H1 (cell line): ENCODE data around the gene HACD2. TPM values are rescaled to one million over a fixed set of nuclear protein-coding genes. Genes with fewer than 3 reads are reported as not detected.

ENCODE experiments used
- CTCF ChIA-PET: fragments of 300-600 bp; sonication (Branson Sonifier 250); formaldehyde crosslinking; loops from one replicate; lab custom pipeline; 2021; ENCODE audit not compliant: partially characterized antibody; lab: Charles Lee
- POLR2A ChIA-PET: fragments of 300-600 bp; sonication (Branson Sonifier 250); formaldehyde crosslinking; loops from one replicate; lab custom pipeline; 2021; ENCODE audit warnings: inconsistent platforms; ENCODE audit not compliant: partially characterized antibody; lab: Charles Lee
- DNase-seq, 2 experiments: peaks; one replicate each; pipeline versions ENCODE4 v3.0.0 to v3.0.0-alpha.2; 2010 to 2022; ENCODE audit warnings: low spot score in 2 of 2, low read depth in 1 of 2, mixed read lengths in 1 of 2
- FAIRE-seq: peaks from 2 replicates; lab custom pipeline; 2011; peaks lifted over from hg19 to GRCh38; lab: Jason Lieb, UNC
- H2AFZ ChIP-seq: 2 replicates; pipeline ENCODE4 v1.8.1; 2012; ENCODE audit warnings: low read length, inconsistent platforms
- H2AK5ac ChIP-seq: 2 replicates; pipeline ENCODE4 v1.6.1; 2013; ENCODE audit warnings: low read depth, low read length
- H2BK120ac ChIP-seq: replicated peaks from 2 replicates; pipeline ENCODE3; 2013; ENCODE audit warnings: low read depth, low read length, inconsistent platforms
- H2BK12ac ChIP-seq: 2 replicates; pipeline ENCODE4 v1.6.1; 2013; ENCODE audit warnings: low read depth, low read length
- H2BK15ac ChIP-seq: 2 replicates; pipeline ENCODE4 v1.6.1; 2013; ENCODE audit warnings: low read length
- H2BK20ac ChIP-seq: 2 replicates; pipeline ENCODE4 v1.6.1; 2013; ENCODE audit warnings: low read length
- H2BK5ac ChIP-seq: 2 replicates; pipeline ENCODE4 v1.6.1; 2013; ENCODE audit warnings: low read depth, low read length
- H3K14ac ChIP-seq: 2 replicates; pipeline ENCODE4 v1.6.1; 2013; ENCODE audit warnings: inconsistent platforms; ENCODE audit not compliant: insufficient read length
- H3K18ac ChIP-seq: 2 replicates; pipeline ENCODE4 v1.6.1; 2013; ENCODE audit warnings: low read length; ENCODE audit errors: extremely low read depth
- H3K23ac ChIP-seq: 2 replicates; pipeline ENCODE4 v1.6.1; 2013; ENCODE audit warnings: inconsistent platforms; ENCODE audit not compliant: insufficient read length
- H3K23me2 ChIP-seq: 2 replicates; pipeline ENCODE4 v1.6.1; 2013; ENCODE audit warnings: low read depth, low read length
- H3K27ac ChIP-seq: 2 replicates; pipeline ENCODE4 v1.6.1; 2011; ENCODE audit warnings: low read depth, low read length, inconsistent platforms
- H3K27me3 ChIP-seq, 4 experiments: replicated peaks in 1 of 4; 1 replicate in 1 of 4; 2 replicates in 3 of 4; pipeline versions ENCODE4 v1.6.1 to v1.8.1; 2011 to 2013; ENCODE audit warnings: low read length in 3 of 4, mild to moderate bottlenecking in 3 of 4, inconsistent platforms in 2 of 4, mixed read lengths in 2 of 4, moderate library complexity in 1 of 4; ENCODE audit not compliant: control insufficient read depth in 3 of 4, insufficient read depth in 3 of 4; ENCODE audit errors: extremely low read depth in 1 of 4
- H3K36me3 ChIP-seq, 4 experiments: 2 replicates each; pipeline versions ENCODE4 v1.6.1 to v1.8.1; 2011 to 2013; ENCODE audit warnings: mild to moderate bottlenecking in 4 of 4, low read length in 3 of 4, moderate library complexity in 2 of 4, control low read depth in 1 of 4, inconsistent platforms in 1 of 4; ENCODE audit not compliant: insufficient read depth in 4 of 4, control insufficient read depth in 2 of 4
- H3K4ac ChIP-seq: replicated peaks from 2 replicates; pipeline ENCODE3; 2013; ENCODE audit warnings: low read length, low read depth, mixed read lengths, inconsistent platforms; ENCODE audit not compliant: insufficient read length
- H3K4me1 ChIP-seq, 4 experiments: replicated peaks in 1 of 4; 1 replicate in 1 of 4; 2 replicates in 3 of 4; pipeline versions ENCODE4 v1.6.1 to v1.8.1; 2011 to 2013; ENCODE audit warnings: low read length in 3 of 4, inconsistent platforms in 2 of 4, mixed read lengths in 1 of 4; ENCODE audit not compliant: insufficient read depth in 4 of 4, control insufficient read depth in 3 of 4
- H3K4me2 ChIP-seq, 2 experiments: 2 replicates each; pipeline versions ENCODE4 v1.6.1 to v1.8.1; 2011 to 2013; ENCODE audit warnings: low read depth in 2 of 2, low read length in 2 of 2, control low read depth in 1 of 2, inconsistent platforms in 1 of 2, mild to moderate bottlenecking in 1 of 2; ENCODE audit not compliant: insufficient read depth in 1 of 2
- H3K4me3 ChIP-seq, 4 experiments: fragments of 200-600, 300-600 bp in 1 of 4; sonication (generic), shearing (Covaris generic), sonication (Bioruptor Twin) in 1 of 4; 2 replicates each; pipeline versions ENCODE4 v1.5.1 to v1.8.1; 2011 to 2016; ENCODE audit warnings: low read length in 4 of 4, low read depth in 3 of 4, control low read depth in 2 of 4, inconsistent platforms in 2 of 4, mild to moderate bottlenecking in 2 of 4, mixed read lengths in 1 of 4, moderate library complexity in 1 of 4; ENCODE audit not compliant: insufficient read depth in 2 of 4; ENCODE audit errors: extremely low read depth in 1 of 4
- H3K56ac ChIP-seq: replicated peaks from 2 replicates; pipeline ENCODE3; 2013; ENCODE audit warnings: low read depth, mild to moderate bottlenecking, mixed read lengths, low read length, inconsistent platforms; ENCODE audit not compliant: insufficient read length
- H3K79me1 ChIP-seq: 2 replicates; pipeline ENCODE4 v1.6.1; 2013; ENCODE audit warnings: low read depth, low read length, control low read depth
- H3K79me2 ChIP-seq, 2 experiments: 2 replicates each; pipeline versions ENCODE4 v1.6.1 to v1.8.1; 2012 to 2013; ENCODE audit warnings: low read length in 2 of 2, mild to moderate bottlenecking in 2 of 2, inconsistent platforms in 1 of 2; ENCODE audit not compliant: insufficient read depth in 2 of 2, control insufficient read depth in 1 of 2
- H3K9ac ChIP-seq, 4 experiments: replicated peaks in 1 of 4; 1 replicate in 1 of 4; 2 replicates in 3 of 4; pipeline versions ENCODE4 v1.6.1 to v1.8.1; 2011 to 2013; ENCODE audit warnings: low read depth in 3 of 4, low read length in 3 of 4, control low read depth in 2 of 4, mild to moderate bottlenecking in 2 of 4, moderate library complexity in 2 of 4, inconsistent platforms in 1 of 4; ENCODE audit errors: extremely low read depth in 1 of 4
- H3K9me3 ChIP-seq, 2 experiments: 2 replicates each; pipeline versions ENCODE4 v1.6.1 to v1.8.1; 2012 to 2013; ENCODE audit warnings: mild to moderate bottlenecking in 2 of 2, moderate library complexity in 2 of 2, control low read depth in 1 of 2, inconsistent platforms in 1 of 2, low read depth in 1 of 2, low read length in 1 of 2, mixed read lengths in 1 of 2; ENCODE audit not compliant: insufficient read depth in 2 of 2
- H4K20me1 ChIP-seq, 2 experiments: replicated peaks in 1 of 2; 2 replicates each; pipeline versions ENCODE3 to v1.8.1; 2011 to 2013; ENCODE audit warnings: inconsistent platforms in 2 of 2, low read length in 2 of 2, mild to moderate bottlenecking in 1 of 2; ENCODE audit not compliant: insufficient read depth in 2 of 2, control insufficient read depth in 1 of 2
- H4K5ac ChIP-seq: 2 replicates; pipeline ENCODE4 v1.6.1; 2013; ENCODE audit warnings: low read length, low read depth, mixed read lengths, inconsistent platforms; ENCODE audit not compliant: insufficient read length
- H4K8ac ChIP-seq: 2 replicates; pipeline ENCODE4 v1.8.0; 2013; ENCODE audit warnings: mild to moderate bottlenecking, moderate library complexity, low read length, inconsistent platforms; ENCODE audit not compliant: insufficient read depth; ENCODE audit errors: extremely low read depth
- H4K91ac ChIP-seq: replicated peaks from 2 replicates; pipeline ENCODE3; 2013; ENCODE audit warnings: low read length, mixed read lengths, inconsistent platforms; ENCODE audit not compliant: insufficient read length
- CBX5 ChIP-seq: fragments of 300-800, 300-1000 bp; sonication (generic); IDR thresholded peaks from 2 replicates; pipeline ENCODE4 v1.7.1; 2016; ENCODE audit warnings: antibody characterized with exemption, low read length, low read depth
- CHD2 ChIP-seq: IDR thresholded peaks from 2 replicates; pipeline ENCODE4 v1.6.1; 2012; ENCODE audit warnings: low read length, improper control_type of control experiment
- CREB1 ChIP-seq: IDR thresholded peaks from 2 replicates; pipeline ENCODE4 v1.6.1; 2012; ENCODE audit warnings: inconsistent platforms
- CTBP2 ChIP-seq: IDR thresholded peaks from 2 replicates; pipeline ENCODE4 v1.7.0; 2011; ENCODE audit warnings: borderline replicate concordance, mild to moderate bottlenecking, moderate library complexity, mixed read lengths, low read length; ENCODE audit not compliant: insufficient read depth, insufficient read length
- GABPA ChIP-seq: IDR thresholded peaks from 2 replicates; pipeline ENCODE4 v1.6.1; 2011; ENCODE audit warnings: mild to moderate bottlenecking, low read length, moderate library complexity, borderline replicate concordance; ENCODE audit not compliant: insufficient read depth
- HDAC6 ChIP-seq: IDR thresholded peaks from one replicate; pipeline ENCODE4 v1.7.1; 2012; ENCODE audit warnings: low read depth, mild to moderate bottlenecking, inconsistent platforms, low read length, moderate library complexity
- JUND ChIP-seq: IDR thresholded peaks from 2 replicates; pipeline ENCODE4 v1.6.1; 2011; ENCODE audit warnings: mild to moderate bottlenecking, improper control_type of control experiment, low read length
- KDM1A ChIP-seq: fragments of 200-600, 300-600 bp; sonication (generic); IDR thresholded peaks from 2 replicates; pipeline ENCODE4 v1.7.1; 2016; ENCODE audit warnings: mild to moderate bottlenecking, low read length, borderline replicate concordance
- KDM4A ChIP-seq: IDR thresholded peaks from one replicate; pipeline ENCODE4 v1.7.1; 2012; ENCODE audit warnings: low read depth, mild to moderate bottlenecking, moderate library complexity, low read length, inconsistent platforms; ENCODE audit not compliant: severe bottlenecking
- NRF1 ChIP-seq: IDR thresholded peaks from 2 replicates; pipeline ENCODE4 v1.6.1; 2011; ENCODE audit warnings: mild to moderate bottlenecking, low read depth, low read length, improper control_type of control experiment
- POLR2A ChIP-seq, 2 experiments: IDR thresholded peaks; 1 replicate in 1 of 2; 2 replicates in 1 of 2; pipeline ENCODE4 v1.6.1; 2011; ENCODE audit warnings: low read depth in 2 of 2, low read length in 2 of 2, mild to moderate bottlenecking in 2 of 2; ENCODE audit errors: control extremely low read depth in 1 of 2
- POLR2AphosphoS5 ChIP-seq: IDR thresholded peaks from 2 replicates; pipeline ENCODE4 v1.6.1; 2011; ENCODE audit warnings: low read depth, low read length
- RXRA ChIP-seq: IDR thresholded peaks from 2 replicates; pipeline ENCODE4 v1.6.1; 2011; ENCODE audit warnings: low read depth, mild to moderate bottlenecking, low read length, moderate library complexity; ENCODE audit not compliant: insufficient read depth
- YY1 ChIP-seq: IDR thresholded peaks from 2 replicates; pipeline ENCODE4 v1.6.1; 2011; ENCODE audit warnings: low read depth, mild to moderate bottlenecking, low read length
- WGBS, 2 experiments: shearing (Covaris generic) in 1 of 2; methylation state at CpG; one replicate each; pipeline versions ENCODE4 v1.1.6 to v1.1.7; 2013 to 2015; ENCODE audit warnings: low lambda C conversion rate in 2 of 2, mixed read lengths in 2 of 2, inconsistent platforms in 1 of 2, low coverage in 1 of 2, missing lambda C conversion rate in 1 of 2; ENCODE audit not compliant: insufficient replicate concordance in 2 of 2, insufficient coverage in 1 of 2, insufficient read length in 1 of 2; ENCODE audit errors: extremely low coverage in 1 of 2, missing lambda C conversion rate in 1 of 2; 5-methylcytosine and 5-hydroxymethylcytosine counted together
- polyA plus RNA-seq, 7 experiments: library from polyadenylated mRNA; depleted of rRNA in 3 of 7; stranded (reverse) in 5 of 7; unstranded in 2 of 7; fragments of >200 nt in 5 of 7; fragments of 200-250 nt in 2 of 7; gene quantifications; 1 replicate in 5 of 7; 2 replicates in 1 of 7; 4 replicates in 1 of 7; pipeline versions ENCODE4 v1.2.1 to v1.2.3, GENCODE V29; 2011 to 2013; ENCODE audit warnings: missing spikeins in 2 of 7, mixed read lengths in 2 of 7
- total RNA-seq: library from RNA; stranded (reverse); fragmentation: NEBNext Ultra II Directional; extraction: Animal tissue kit (Norgen Biotek cat#: 25700); gene quantifications from 2 replicates; pipeline ENCODE4 v1.2.1, GENCODE V29; 2021
- TF ChIP-seq, protein P1 (sequence below): IDR thresholded peaks from 2 replicates; pipeline ENCODE4 v1.6.1; 2012; ENCODE audit warnings: inconsistent platforms

HACD2 gene
- total and polyA plus RNA-seq, 2 of the 8 experiments (the other 6 are each of a cell fraction or from before 2014, with no cell fraction given): 24.9 to 31.2 TPM

- FAIRE-seq: no peak
- Histone ChIP-seq H2BK120ac (no peak overlapping the region), H3K79me1 (no peaks in the 10 kb centered on the region), H2BK20ac (no peak overlapping the region), H3K23ac (no peak overlapping the region), H3K4me3 (no peak overlapping the region), H2BK12ac (no peak overlapping the region), H3K56ac (no peak overlapping the region), H2AK5ac (no peak overlapping the region), H3K9me3 (no peaks in the 10 kb centered on the region), H3K4me1 (0 out of 7 replicates have a peak, but pooled peaks cover 0 to 4% (median 0%) of the 10 kb centered on the region in 4 experiments), H3K14ac (no peak overlapping the region), H4K8ac (no peak overlapping the region), H2BK15ac (no peak overlapping the region), H3K9ac (no peak overlapping the region), H3K27me3 (no peaks in the 10 kb centered on the region), H3K27ac (no peak overlapping the region), H4K20me1 (peaks cover 0 to 2% of the 10 kb centered on the region in 2 experiments), H3K4ac (no peak overlapping the region), H4K5ac (no peak overlapping the region), H3K23me2 (no peaks in the 10 kb centered on the region; the same call in 1 of the 2 replicates), H3K36me3 (peaks cover 0 to 3% (median under 1%) of the 10 kb centered on the region in 4 experiments; a peak in 1 of 8 replicates), H2AFZ (no peak overlapping the region), H2BK5ac (no peak overlapping the region), H3K4me2 (no peak overlapping the region), H4K91ac (no peak overlapping the region), H3K79me2 (0 out of 4 replicates have a peak, but pooled peaks cover 0 to 2% of the 10 kb centered on the region in 2 experiments), H3K18ac (no peak overlapping the region)
- no peak for DNase-seq
- TF ChIP-seq JUND (no peak), CHD2 (no peak), CBX5 (no peak), KDM1A (no peak), RXRA (no peak), YY1 (no peak), GABPA (no peak), POLR2AphosphoS5 (no peak), HDAC6 (no peak), POLR2A (IDR thresholded peaks at IDR 0.05; ENCODE audit: control extremely low read depth in 1 of 2, low read depth in 2 of 2, low read length in 2 of 2) (no peak), CREB1 (no peak), NRF1 (no peak), KDM4A (no peak), CTBP2 (no peak)
- TF ChIP-seq, protein P1, sequence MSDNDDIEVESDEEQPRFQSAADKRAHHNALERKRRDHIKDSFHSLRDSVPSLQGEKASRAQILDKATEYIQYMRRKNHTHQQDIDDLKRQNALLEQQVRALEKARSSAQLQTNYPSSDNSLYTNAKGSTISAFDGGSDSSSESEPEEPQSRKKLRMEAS: no peak
- POLR2A ChIA-PET: interaction anchor here (1.4 to 2.2 kb wide), 3 partner anchors 10 to 13 kb away, joined by 4 to 12 read pairs (median 9); partner anchors contain the start of gene HACD2
- CTCF ChIA-PET: interaction anchor here (0.8 to 4.1 kb wide), 8 partner anchors 11 to 194 kb away, joined by 3 to 20 read pairs (median 3); partner anchors contain the start of gene HACD2
- WGBS, 2 experiments: 92% methylated on average over 2 of the region's 2 CpGs; no CpG with 5 or more reads in 1 of the 2 experiments
Measured at GRCh38 chr3:123571973-123572365, 12.9 kb downstream of the HACD2 start.
